ENCODE results near the gene TMUB2.

DNA sequence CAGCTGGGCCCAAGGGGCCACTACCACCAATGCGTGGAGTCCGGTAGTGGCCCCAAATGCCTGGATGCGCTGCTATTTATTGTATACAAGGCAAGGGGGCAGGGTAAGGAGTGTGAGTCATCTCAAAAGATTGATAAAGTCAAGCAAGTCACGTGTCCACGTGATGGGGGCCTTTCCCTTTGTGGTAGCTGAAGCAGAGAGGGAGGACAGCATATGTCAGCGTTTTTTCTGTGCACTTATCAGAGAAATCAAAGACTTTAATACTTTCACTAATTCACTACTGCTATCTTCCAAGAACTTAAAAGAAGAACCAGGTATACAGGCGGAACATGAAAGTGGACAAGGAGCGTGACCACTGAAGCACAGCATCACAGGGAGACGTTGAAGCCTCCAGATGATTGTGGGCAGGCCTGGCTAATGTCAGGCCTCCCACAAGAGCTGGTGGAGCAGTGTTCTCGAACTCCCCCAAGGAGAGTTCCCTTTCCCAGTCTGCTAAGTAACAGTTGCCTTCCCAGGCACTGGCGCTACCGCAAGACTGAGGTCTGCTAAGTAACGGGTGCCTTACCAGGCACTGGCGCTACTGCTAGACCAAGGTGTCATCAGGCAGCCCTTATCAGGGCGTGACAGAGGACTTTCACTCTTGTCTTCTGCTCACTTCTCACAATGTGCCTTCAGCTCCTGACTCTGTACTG is 27.1 kb upstream of the TMUB2 start:
- TF ChIP-seq CTCF (IDR thresholded peaks at IDR 0.05; ENCODE audit: low read depth, low read length): no peak
- no peak for TF ChIP-seq EZH2phosphoT487 (IDR thresholded peaks at IDR 0.05; ENCODE audit: low read depth)
